ENCODE data around the gene INPP5E. TPM values are rescaled to one million over a fixed set of nuclear protein-coding genes. Genes with fewer than 3 reads are reported as not detected.

Gene INPP5E
- total and polyA plus RNA-seq, 5 donors = 7.7 to 12.3 (median 8.9) TPM

DNA sequence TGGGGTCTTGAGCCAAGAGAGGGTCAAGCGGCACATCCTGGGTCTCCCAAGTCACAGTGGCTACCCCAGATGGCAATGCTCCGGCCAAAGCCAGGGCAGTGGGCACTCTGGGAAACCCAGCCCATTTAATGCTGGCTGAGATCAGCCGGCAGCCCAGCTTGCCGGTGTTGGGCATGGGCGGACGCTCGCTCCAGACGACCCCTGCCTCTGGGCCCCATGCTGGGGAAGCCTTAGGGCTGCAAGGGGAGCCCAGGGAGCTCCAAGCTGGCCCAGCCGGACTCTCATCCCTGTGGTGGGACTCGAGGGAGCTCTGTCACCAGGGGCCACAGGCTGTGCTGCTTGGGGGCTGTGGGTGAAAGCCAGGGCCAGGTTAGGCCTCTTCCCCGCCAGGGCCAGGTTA, 60.2 kb downstream of the INPP5E start:
- H3K4me3 ChIP-seq (ENCODE audit: low read length) = no peak overlapping the region
- intact Hi-C loops (cut with DNase I) = no loop called here
- DNase-seq = no peak
- 86% methylated on average over 11 of the region's 11 CpGs for WGBS
- no peaks in the 10 kb centered on the region for H3K9me3 ChIP-seq (ENCODE audit: control insufficient read depth, low read length)
- ATAC-seq = no peak
- H3K27me3 ChIP-seq (ENCODE audit: control insufficient read depth, insufficient read depth) = no peaks in the 10 kb centered on the region
- no peak overlapping the region for H3K27ac ChIP-seq (ENCODE audit: low read length)
- H3K4me1 ChIP-seq (ENCODE audit: control insufficient read depth, insufficient read depth, low read length) = no peaks in the 10 kb centered on the region

GRCh38 chr9:136379003-136379287, 60.7 kb downstream of the INPP5E start:
- Histone ChIP-seq H3K9me3 (ENCODE audit: control insufficient read depth, low read length) (no peaks in the 10 kb centered on the region), H3K4me1 (ENCODE audit: control insufficient read depth, insufficient read depth, low read length) (no peaks in the 10 kb centered on the region), H3K27me3 (ENCODE audit: control insufficient read depth, insufficient read depth) (no peaks in the 10 kb centered on the region), H3K27ac (ENCODE audit: low read length) (no peak overlapping the region), H3K4me3 (ENCODE audit: low read length) (no peak overlapping the region)
- intact Hi-C loops (cut with DNase I) = no loop called here
- no peak for ATAC-seq
- 85% methylated on average over 18 of the region's 18 CpGs for WGBS
- DNase-seq = no peak

Other genes starting within 250 kb of the INPP5E start
- not detected for gene LHX3, start 234.7 kb downstream of the INPP5E start, total RNA-seq
- gene LHX3, start 234.7 kb downstream of the INPP5E start, polyA plus RNA-seq = not detected
- 1 to 10 TPM; 5.3 to 9.0 (median 7.5) TPM for gene QSOX2, start 194.0 kb downstream of the INPP5E start, total RNA-seq
- 4.5 TPM for gene QSOX2, start 194.0 kb downstream of the INPP5E start, polyA plus RNA-seq
- gene CCDC187, start 135.8 kb downstream of the INPP5E start, total RNA-seq = not detected
- not detected for gene CCDC187, start 135.8 kb downstream of the INPP5E start, polyA plus RNA-seq
- gene GPSM1, start 112.3 kb downstream of the INPP5E start, total RNA-seq = 10 to 100 TPM; 46.3 to 90.6 (median 71.6) TPM
- 73.3 TPM for gene GPSM1, start 112.3 kb downstream of the INPP5E start, polyA plus RNA-seq
- gene DNLZ, start 76.1 kb downstream of the INPP5E start, total RNA-seq = 10 to 100 TPM; 15.2 to 24.9 (median 22.2) TPM
- gene DNLZ, start 76.1 kb downstream of the INPP5E start, polyA plus RNA-seq = 17.1 TPM
- gene CARD9, start 66.2 kb downstream of the INPP5E start, total RNA-seq = 1 to 10 TPM in 2 of 4 donors, under 1 TPM in 2; 0.76 to 2.1 (median 1.0) TPM
- gene CARD9, start 66.2 kb downstream of the INPP5E start, polyA plus RNA-seq = 0.68 TPM
- gene SNAPC4, start 39.7 kb downstream of the INPP5E start, total RNA-seq = 1 to 10 TPM; 3.2 to 4.4 (median 3.9) TPM
- 3.7 TPM for gene SNAPC4, start 39.7 kb downstream of the INPP5E start, polyA plus RNA-seq
- 10 to 100 TPM; 18.2 to 22.9 (median 20.1) TPM for gene ENTR1, start 29.2 kb downstream of the INPP5E start, total RNA-seq
- gene ENTR1, start 29.2 kb downstream of the INPP5E start, polyA plus RNA-seq = 13.6 TPM
- gene PMPCA, start 29.2 kb downstream of the INPP5E start, total RNA-seq = 10 to 100 TPM; 50.8 to 58.5 (median 56.8) TPM
- 63.4 TPM for gene PMPCA, start 29.2 kb downstream of the INPP5E start, polyA plus RNA-seq
- 10 to 100 TPM; 24.2 to 35.3 (median 28.6) TPM for gene SEC16A, start 43.2 kb upstream of the INPP5E start, total RNA-seq
- 23.1 TPM for gene SEC16A, start 43.2 kb upstream of the INPP5E start, polyA plus RNA-seq
- 10 to 100 TPM; 20.4 to 31.9 (median 29.4) TPM for gene NOTCH1, start 106.2 kb upstream of the INPP5E start, total RNA-seq
- 10.8 TPM for gene NOTCH1, start 106.2 kb upstream of the INPP5E start, polyA plus RNA-seq
- 100 to 1,000 TPM in 1 of 4 donors, 10 to 100 TPM in 3; 73.3 to 148 (median 83.0) TPM for gene EGFL7, start 223.1 kb upstream of the INPP5E start, total RNA-seq
- gene EGFL7, start 223.1 kb upstream of the INPP5E start, polyA plus RNA-seq = 113 TPM
- gene AGPAT2, start 247.6 kb upstream of the INPP5E start, total RNA-seq = 10 to 100 TPM; 63.0 to 92.0 (median 70.2) TPM
- gene AGPAT2, start 247.6 kb upstream of the INPP5E start, polyA plus RNA-seq = 149 TPM

Measured in right cardiac atrium (tissue), 5 donors.